Measurements from ENCODE around the gene FBRSL1. TPM values are rescaled to one million over a fixed set of nuclear protein-coding genes. Genes with fewer than 3 reads are reported as not detected.
"Not testable (repeated sequence)": the region's sequence is repeated elsewhere in the genome, so short reads cannot be mapped to it uniquely, and the experiment has no call there.

FBRSL1 gene
- total RNA-seq, 1 donor from 2014 or later: 56.5 TPM

DNA sequence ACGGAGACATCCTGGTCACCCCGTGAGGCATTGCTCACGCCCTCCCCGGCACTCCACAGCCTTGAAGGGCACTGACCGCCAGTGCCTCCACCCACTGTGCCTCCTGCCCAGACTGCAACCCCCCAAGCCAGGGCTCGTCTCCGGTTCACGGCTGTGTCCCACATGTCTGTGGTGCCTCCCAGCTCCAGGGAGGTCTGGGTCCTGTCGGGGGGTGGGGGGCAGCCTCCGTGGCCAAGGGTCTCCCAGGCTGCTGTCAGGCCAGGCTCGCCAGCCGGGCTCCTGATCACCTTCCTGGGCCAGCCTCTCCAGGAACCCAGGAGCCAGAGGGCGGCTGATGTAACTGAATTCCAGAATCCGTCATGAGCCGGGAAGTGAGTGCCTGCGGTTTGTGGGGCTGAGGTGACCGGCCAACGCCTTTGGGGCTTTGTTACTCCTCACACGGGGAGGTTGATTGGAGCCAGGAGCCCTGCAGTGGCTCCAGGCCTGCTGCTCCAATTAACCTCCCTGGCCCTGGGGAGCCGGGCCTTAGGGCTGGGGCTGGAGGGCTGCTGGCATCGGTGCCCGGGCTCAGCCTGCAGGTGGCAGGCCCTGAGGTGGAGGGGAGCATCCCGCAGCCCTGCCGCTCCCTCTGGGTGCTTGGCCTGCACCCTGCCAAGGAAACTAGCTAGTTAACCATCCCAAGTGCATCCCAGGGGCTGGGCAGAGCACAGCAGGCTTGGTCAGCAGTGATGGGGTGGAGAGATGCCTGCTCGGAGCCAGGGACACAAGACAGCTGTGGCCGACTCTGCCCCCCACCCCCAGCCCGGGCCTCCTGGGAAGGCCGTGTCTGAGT lies 36.4 kb upstream of the FBRSL1 start:
- intact Hi-C loops (cut with micrococcal nuclease): no loop called here

DNA sequence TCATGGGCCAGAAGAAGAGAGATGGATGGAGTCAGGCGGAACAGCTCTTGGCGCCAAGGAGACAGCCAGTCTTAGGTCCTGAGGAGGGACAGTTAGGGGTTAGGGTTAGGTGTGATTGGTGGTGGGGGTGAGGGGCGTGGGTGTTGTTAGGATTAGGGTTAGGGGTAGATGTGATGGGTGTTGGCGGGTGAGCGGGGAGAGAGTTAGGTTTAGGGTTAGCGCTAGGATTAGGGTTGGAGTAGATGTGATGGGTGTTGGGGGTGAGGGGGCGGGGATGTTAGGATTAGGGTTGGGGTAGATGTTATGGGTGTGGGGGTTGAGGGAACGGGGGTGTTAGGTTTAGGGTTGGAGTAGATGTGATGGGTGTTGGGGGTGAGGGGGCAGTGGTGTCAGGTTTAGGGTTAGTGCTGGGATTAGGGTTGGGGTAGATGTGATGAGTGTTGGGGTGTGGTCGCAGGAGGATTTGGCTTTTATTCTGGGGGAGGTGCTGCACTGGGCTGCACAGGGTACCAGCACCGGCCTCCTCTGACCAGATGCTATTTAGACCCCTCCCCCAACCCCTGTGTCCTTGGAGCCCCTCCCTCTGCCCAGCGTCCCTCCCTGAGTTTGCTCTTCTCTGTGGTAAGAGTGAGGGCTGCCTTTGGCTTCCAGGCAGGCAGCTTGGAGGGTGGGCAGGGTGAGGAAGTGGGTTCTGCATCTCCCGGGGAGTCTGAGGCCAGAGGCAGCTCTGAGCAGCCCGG lies 35.6 kb upstream of the FBRSL1 start:
- intact Hi-C loops (cut with micrococcal nuclease): no loop called here

DNA sequence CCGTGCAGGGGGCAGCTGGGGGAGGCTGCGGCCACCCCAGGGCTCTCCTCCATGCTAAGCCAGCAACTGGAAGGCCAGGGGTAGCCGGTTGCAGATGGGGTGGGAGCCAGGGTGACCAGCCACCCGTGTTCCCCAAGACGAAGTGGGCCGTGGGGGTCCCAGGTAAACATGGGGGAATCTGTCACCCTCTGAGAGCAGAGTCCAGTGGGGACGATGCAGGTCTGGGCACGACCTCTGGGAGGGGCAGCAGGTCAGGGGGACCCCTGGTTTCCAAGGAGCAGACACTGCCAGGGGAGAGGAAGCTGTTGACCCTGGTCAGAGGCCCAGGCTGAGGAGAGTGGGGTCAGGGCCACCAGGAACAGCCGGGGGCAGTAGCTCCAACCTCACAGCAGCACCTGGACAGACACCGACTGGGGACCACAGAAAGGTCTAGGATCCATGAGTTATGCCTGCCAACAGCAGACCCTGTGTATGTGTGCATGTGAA lies 35.0 kb upstream of the FBRSL1 start:
- intact Hi-C loops (cut with micrococcal nuclease): no loop called here

DNA sequence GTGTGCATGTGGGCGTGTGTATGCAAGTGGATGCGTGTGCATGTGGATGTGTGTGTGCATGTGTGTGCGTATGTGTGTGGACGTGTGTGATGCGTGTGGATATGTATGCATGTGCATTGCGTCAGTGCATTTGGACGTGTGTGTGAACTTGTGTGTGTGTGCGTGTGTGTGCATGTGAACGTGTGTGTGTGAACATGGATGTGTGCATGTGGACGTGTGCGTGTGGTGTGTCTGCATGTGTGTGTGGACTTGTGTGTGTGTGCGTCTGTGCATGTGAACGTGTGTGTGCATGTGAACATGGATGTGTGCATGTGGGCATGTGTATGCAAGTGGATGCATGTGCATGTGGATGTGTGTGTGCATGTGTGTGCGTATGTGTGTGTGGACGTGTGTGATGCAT lies 34.4 kb upstream of the FBRSL1 start:
- intact Hi-C loops (cut with micrococcal nuclease): no loop called here

DNA sequence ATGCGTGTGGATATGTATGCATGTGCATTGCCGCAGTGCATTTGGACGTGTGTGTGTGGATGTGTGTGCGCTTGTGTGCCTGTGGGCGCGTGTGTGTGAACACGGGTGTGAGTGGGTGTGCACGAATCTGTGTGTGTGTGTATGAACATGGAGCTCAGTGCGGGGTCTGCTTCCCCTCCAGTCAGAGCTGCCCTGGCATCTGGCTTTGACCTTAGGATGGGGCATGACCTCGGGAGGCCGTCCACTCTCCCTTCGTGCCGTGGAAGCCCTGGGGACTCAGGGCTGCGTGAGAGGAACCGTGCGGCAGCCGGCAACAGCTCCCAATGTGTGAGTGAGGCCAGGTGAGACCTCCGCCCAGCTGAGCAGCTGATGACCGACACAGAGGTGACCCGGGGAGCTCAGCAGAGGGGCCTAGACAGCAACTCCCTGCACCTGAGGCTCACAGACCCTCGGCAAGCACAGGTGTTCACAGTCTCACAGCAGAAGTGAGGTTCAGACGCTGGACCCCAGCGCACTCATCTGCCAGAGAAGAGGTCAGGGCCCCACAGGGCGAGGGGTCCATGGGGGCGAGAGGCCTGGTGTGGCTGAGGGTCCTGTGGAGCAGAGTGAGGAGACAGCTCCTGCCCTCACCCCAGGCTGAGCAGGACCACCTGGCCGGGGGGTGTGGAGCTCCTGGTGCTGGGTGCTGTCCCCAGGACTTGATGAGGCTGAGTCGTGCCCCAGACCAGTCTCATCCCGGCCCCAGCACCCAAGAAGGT lies 33.6 kb upstream of the FBRSL1 start:
- intact Hi-C loops (cut with micrococcal nuclease): no loop called here

DNA sequence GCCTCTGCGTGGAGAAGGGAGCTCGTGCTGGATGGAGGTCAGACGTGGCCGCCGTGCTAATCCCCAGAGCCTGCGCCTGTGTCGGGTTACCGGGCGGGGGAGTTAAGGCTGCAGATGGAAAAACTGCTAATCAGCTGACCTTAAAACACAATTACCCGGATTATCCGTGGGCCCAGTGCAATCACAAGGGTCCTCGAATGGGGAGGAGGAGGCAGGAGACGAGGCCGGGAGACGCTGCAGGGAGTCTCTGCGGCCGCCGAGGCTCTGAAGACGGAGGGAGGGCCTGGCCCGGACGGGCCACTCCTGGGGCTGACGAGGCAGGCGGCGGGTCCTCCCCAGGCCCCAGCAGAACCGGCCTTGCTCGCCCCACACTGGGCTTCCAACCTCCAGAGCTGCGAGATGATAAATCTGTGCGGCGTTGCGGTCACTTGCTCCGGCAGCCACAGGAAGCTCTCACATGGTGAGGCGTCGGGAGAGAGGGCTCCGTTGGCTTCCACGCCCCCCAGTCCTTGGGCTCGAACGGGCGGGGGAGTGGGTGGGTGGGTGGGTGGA lies 32.9 kb upstream of the FBRSL1 start:
- intact Hi-C loops (cut with micrococcal nuclease): no loop called here

DNA sequence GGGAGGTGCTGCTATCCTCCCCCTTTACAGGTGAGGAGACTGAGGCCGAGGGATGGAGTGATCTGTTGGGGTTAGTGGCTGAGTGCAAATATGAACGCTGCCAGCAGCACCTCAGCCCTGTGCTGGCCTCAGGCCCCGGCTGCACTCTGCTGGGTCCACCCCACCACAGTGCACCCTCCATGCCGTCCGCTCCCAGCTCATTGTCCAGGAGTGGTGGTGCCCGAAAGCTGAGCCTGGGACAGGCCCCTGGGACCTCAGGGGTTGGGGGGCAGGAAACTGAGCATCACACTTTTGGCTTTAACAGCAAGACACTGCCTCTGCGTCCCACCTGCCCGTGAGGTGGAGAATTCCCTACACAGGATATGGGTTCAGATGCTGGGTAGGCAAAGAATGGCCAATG lies 31.5 kb upstream of the FBRSL1 start:
- intact Hi-C loops (cut with micrococcal nuclease): no loop called here

DNA sequence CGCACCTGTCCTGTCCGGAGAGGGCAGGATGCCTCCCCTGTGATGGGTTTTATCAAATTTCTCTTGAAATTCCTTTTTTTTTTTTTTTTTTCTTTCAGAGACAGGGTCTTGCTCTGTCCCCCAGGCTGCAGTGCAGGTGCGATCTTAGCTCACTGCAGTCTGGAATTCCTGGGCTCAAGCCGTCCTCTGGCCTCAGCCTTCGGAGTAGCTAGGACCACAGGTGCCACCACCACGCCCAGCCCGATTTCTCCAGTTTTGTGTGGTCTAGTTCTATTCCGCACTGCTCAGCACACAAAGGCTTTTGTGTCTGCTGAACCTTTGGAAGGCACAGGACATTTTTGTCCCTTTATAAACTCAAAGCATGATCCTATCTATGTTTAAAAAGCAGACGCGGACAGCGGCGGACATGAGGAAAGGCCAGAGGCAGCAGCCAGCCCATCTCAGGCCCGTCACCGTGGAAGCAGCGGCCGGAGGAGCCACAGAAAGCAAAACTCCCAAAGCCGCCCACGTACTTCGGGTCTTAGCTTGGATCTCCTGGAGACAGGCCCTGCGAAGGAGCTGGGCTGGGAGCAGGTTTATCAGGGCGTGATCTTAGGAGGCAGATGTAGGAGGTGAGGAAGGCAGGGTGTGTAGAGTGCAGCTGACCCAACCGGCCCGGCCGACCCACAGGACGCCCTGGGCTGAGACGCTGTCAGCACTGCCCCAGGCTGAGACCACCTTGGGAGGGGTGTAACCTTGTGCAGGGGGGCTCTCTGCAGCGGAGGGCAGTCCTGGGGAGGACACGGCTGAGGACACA lies 30.9 kb upstream of the FBRSL1 start:
- intact Hi-C loops (cut with micrococcal nuclease): no loop called here

DNA sequence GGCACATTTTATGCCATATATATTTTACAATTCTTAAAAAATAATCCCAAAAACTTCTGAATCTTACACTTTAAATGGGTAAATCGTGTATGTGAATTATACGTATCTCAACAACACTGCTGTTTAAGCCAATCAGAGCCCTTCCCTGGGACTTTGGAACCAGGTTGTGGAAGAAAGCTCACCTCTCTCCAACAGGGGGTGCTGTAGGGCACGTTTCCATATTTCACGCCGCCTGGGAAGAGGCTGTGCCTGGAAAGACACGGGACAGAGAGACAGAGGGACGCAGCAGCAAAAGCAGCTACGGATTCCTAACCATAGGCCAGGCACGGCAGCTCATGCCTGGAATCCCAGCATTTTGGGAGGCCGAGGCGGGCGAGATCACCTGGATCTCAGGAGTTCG lies 29.4 kb upstream of the FBRSL1 start:
- intact Hi-C loops (cut with micrococcal nuclease): no loop called here

DNA sequence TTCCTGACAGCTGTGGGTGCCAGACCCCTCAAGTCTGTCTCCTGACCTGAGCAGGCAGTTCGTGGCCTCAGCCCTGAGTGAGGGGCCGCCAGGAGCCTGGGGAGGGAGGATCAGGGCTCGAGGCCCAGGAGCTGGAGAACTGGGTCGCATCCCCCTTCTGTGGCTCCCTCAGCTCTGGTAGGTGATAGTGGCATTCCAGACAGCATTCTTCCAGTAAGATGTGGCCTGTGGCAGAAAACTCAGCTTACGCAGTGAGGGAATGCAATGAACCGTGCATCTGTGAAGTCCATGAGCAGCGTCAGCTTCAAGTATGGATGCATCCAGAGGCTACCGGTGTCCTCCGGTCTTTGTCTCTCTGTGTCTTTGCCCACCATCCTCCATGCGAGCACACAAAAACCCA lies 28.4 kb upstream of the FBRSL1 start:
- intact Hi-C loops (cut with micrococcal nuclease): no loop called here

DNA sequence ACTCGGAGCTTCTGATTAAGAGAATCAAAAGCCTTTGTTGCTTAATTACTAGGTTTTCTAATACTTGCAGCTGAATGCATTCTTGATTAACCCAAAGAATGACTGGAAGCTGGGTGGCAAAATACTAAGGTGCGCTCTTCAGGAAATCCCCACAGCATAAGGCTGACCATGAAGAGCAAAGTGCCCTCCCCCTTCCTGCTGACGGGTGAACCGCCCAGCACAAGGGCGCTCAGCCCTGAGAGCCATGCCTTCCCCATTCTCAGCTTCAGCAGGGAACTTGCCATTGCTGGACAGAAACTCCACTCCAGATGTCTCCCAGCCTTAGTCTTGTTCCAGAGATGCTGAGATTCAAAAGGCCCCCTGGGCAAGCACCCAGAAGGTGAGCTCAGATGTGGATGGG lies 27.2 kb upstream of the FBRSL1 start:
- intact Hi-C loops (cut with micrococcal nuclease): no loop called here

DNA sequence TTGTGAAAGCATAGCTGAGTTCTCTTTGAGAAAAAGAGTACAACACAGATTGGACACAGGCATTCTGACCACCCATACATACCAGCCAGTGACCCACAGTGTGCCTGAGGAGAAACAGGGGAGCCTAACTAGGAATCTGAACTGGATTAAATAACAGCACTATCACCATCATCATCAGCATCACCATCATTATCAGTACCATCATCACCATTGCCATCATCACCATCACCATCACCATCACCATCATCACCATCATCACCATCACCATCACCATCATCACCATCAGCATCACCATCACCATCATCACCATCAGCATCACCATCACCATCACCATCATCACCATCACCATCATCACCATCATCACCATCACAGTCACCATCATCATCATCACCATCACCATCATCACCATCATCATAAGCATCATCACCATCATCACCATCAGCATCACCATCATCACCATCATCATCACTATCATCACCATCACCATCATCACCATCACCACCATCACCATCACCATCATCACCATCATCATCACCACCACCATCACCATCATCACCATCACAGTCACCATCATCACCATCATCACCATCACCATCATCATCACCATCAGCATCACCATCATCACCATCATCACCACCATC lies 26.5 kb upstream of the FBRSL1 start:
- intact Hi-C loops (cut with micrococcal nuclease): not testable (repeated sequence)

DNA sequence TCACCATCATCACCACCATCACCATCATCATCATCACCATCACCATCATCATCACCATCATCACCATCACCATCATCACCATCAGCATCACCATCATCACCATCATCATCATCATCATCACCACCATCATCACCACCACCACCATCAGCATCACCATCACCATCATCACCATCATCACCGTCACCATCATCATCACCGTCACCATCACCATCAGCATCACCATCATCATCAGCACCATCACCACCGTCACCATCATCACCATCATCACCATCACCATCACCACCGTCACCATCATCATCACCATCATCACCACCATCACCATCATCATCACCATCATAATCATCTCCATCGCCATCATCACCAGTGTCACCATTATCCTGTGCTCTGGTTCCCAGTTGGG lies 25.6 kb upstream of the FBRSL1 start:
- intact Hi-C loops (cut with micrococcal nuclease): not testable (repeated sequence)

DNA sequence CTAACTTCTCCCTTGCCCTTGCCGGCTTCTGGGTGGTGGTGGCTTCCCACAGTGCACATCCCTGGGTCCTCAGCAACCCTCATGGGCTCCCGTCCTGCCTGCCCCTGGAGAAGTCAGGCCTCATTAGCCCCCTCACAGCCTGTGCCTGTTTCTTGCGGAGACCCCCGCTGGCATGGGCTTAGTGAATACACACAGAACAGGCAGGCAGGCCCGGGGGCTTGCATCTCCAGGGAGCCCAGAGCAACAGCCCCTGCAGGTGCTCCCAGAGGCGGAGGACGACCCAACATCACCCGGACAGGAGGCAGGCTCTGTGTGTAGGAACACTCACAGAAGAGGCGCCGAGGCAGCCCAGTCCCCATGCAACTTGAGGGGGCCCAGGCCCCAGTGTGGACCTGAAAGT lies 25.1 kb upstream of the FBRSL1 start:
- intact Hi-C loops (cut with micrococcal nuclease): no loop called here

DNA sequence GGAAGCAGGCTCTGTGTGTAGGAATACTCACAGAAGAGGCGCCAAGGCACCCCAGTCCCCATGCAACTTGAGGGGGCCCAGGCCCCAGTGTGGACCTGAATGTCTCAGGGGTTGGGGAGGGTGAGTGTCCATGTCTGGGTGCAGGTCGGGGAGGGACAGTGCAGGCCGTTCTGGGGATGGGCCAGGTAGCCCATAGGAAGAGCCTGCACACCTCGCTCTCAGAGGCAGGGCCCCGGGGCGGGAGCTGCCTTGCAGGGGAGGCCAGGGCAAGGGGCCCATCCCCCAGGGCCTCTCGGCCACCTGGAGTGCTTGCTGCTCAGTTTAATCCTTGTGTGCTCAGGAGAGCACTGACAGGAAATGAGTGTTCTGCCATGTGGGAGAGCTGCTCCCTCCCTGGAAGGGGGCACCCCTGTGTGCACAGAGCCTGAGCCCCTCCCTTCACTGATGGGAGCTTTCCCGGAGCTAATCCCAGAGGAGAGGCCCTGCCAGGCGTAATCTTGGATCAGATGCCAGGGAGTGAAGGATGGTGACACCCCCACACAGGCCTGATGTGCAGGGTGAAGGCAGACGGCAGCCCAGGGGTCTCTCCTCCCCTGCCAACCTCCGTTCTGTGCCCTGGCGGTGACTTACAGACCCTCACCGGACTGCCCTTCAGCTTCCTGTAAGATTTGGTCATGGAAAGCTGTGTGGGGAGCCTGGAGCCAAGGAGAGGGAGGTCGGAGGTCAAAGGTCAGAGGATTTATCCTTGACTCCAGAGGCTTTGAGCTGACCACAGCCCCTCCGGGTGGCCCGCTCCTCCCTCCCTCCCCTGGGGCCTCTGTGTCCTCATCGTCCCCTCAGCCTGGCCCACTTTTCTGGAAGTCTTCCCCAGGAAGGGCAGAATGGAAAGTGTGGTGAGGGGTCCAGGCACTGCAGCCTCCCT lies 24.4 kb upstream of the FBRSL1 start:
- intact Hi-C loops (cut with micrococcal nuclease): no loop called here

DNA sequence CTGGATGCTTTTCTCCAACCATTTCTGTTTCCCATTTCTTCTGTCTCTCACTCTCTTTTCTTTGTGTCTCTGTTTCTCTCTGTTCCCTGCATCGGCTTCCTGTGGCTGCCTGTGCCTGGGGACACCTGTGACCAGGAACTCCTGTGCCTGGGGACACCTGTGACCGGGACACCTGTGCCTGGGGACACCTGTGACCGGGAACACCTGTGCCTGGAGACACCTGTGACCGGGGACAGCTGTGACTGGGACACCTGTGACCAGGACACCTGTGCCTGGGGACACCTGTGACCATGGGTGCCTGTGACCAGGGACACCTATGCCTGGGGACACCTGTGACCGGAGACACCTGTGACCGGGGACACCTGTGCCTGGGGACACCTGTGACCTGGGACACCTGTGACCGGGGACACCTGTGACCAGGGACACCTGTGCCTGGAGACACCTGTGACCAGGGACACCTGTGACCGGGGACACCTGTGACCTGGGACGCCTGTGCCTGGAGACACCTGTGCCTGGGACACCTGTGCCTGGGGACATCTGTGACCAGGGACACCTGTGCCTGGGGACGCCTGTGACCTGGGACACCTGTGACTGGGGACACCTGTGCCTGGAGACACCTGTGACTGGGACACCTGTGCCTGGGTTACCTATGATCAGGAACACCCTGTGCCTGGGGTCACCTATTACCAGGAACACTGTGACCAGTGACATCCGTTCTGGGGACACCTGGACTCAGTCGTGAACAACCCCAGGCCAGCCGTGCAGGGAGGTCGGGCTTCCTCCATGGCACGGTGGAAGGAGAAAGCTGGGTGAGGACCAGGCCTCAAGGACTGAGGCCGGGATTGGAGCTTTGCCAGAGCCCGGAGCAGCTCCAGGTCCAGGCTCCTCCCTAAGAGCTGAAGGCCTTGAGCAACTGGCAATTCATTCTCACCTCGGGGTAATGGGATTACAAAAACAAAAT lies 23.4 kb upstream of the FBRSL1 start:
- intact Hi-C loops (cut with micrococcal nuclease): no loop called here

DNA sequence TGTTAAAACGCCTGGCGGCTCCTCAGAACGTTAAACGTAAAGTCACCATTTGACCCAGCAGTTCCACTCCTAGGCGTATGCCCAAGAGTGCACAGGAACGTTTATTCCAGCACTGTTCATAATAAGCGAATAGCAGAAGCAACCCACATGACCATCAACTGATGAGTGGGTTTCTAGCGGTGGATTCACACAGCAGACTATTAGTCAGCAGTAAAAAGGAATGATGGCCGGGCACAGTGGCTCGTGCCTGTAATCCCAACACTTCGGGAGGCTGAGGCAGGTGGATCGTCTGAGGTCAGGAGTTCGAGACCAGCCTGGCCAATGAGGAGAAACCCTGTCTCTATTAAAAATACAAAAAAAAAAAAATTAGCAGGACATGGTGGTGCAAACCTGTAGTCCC lies 22.4 kb upstream of the FBRSL1 start:
- intact Hi-C loops (cut with micrococcal nuclease): no loop called here

DNA sequence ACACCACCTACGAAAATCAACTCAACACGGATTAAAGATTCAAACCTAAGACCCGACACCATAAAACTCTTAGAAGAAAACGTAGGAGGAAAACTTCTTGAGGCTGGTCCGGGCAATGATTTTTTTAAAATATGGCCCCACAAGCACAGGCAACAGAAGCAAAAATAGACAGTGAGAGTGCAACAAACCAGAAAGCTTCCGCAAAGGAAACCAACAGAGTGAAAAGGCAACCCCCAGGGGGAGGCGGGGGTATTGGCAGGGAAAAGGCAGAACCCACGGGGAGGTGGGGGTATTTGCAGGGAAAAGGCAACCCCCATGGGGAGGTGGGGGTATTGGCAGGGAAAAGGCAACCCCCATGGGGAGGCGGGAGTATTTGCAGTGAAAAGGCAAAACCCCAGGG lies 20.5 kb upstream of the FBRSL1 start:
- intact Hi-C loops (cut with micrococcal nuclease): no loop called here

All from T-helper 2 cell treated with Interferon-gamma antibody and Interleukin-4, amounts not matched to agents 100 ng/mL and 5 ng/mL, for 36 hours (primary cell).